Panc1 (cell line): Measurements from ENCODE around the gene LRP1B.

Source experiments
- POLR2AphosphoS5 ChIP-seq: IDR thresholded peaks from 2 replicates; pipeline ENCODE4 v1.6.1; 2012; ENCODE audit warnings: mild to moderate bottlenecking, low read depth, low read length, moderate library complexity
- TF ChIP-seq, protein P1 (sequence below): fragments of 450-650 bp; IDR thresholded peaks from 2 replicates; pipeline ENCODE4 v1.5.1; 2017; ENCODE audit warnings: mild to moderate bottlenecking
- TF ChIP-seq, protein P2 (sequence below), 2 experiments: IDR thresholded peaks; 2 replicates each; pipeline ENCODE4 v1.6.1; 2011 to 2012; ENCODE audit warnings: low read depth in 2 of 2, control low read depth in 1 of 2, low read length in 1 of 2, mild to moderate bottlenecking in 1 of 2, moderate library complexity in 1 of 2; ENCODE audit not compliant: insufficient read depth in 1 of 2

DNA sequence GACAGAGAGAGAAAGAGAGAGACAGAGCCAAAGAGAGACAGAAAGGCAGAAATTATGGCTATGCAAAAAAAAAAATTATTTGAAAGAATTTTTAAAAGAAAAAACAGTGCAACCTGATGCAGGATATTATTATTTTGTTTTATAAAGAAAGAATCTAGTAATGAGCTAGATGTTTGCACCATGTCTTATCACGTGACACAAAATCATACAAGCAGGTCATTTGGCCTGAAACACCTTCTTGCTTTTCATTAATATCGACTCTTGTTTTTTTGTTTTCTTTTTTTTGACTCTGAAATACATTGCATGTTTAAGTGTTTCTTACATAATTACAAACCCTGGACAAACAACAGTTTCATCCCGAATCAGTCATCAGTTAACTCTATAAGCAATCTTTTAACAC is 606.0 kb downstream of the LRP1B start:
- TF ChIP-seq, protein P1, sequence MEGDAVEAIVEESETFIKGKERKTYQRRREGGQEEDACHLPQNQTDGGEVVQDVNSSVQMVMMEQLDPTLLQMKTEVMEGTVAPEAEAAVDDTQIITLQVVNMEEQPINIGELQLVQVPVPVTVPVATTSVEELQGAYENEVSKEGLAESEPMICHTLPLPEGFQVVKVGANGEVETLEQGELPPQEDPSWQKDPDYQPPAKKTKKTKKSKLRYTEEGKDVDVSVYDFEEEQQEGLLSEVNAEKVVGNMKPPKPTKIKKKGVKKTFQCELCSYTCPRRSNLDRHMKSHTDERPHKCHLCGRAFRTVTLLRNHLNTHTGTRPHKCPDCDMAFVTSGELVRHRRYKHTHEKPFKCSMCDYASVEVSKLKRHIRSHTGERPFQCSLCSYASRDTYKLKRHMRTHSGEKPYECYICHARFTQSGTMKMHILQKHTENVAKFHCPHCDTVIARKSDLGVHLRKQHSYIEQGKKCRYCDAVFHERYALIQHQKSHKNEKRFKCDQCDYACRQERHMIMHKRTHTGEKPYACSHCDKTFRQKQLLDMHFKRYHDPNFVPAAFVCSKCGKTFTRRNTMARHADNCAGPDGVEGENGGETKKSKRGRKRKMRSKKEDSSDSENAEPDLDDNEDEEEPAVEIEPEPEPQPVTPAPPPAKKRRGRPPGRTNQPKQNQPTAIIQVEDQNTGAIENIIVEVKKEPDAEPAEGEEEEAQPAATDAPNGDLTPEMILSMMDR: no peak
- TF ChIP-seq, protein P2, sequence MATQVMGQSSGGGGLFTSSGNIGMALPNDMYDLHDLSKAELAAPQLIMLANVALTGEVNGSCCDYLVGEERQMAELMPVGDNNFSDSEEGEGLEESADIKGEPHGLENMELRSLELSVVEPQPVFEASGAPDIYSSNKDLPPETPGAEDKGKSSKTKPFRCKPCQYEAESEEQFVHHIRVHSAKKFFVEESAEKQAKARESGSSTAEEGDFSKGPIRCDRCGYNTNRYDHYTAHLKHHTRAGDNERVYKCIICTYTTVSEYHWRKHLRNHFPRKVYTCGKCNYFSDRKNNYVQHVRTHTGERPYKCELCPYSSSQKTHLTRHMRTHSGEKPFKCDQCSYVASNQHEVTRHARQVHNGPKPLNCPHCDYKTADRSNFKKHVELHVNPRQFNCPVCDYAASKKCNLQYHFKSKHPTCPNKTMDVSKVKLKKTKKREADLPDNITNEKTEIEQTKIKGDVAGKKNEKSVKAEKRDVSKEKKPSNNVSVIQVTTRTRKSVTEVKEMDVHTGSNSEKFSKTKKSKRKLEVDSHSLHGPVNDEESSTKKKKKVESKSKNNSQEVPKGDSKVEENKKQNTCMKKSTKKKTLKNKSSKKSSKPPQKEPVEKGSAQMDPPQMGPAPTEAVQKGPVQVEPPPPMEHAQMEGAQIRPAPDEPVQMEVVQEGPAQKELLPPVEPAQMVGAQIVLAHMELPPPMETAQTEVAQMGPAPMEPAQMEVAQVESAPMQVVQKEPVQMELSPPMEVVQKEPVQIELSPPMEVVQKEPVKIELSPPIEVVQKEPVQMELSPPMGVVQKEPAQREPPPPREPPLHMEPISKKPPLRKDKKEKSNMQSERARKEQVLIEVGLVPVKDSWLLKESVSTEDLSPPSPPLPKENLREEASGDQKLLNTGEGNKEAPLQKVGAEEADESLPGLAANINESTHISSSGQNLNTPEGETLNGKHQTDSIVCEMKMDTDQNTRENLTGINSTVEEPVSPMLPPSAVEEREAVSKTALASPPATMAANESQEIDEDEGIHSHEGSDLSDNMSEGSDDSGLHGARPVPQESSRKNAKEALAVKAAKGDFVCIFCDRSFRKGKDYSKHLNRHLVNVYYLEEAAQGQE (IDR thresholded peaks at IDR 0.05; ENCODE audit: insufficient read depth in 1 of 2, low read depth in 2 of 2, low read length in 1 of 2): no peak
- TF ChIP-seq POLR2AphosphoS5: no peak
